ENCODE measurements around the gene SOAT2. TPM values are rescaled to one million over a fixed set of nuclear protein-coding genes. Genes with fewer than 3 reads are reported as not detected.
A peak's percentile ranks its signal among the peaks of the same experiment; 100 is the strongest.
"Not testable (repeated sequence)": the region's sequence is repeated elsewhere in the genome, so short reads cannot be mapped to it uniquely, and the experiment has no call there.

The SOAT2 gene
- total and polyA plus RNA-seq, 11 donors: 0.20 to 0.27 TPM; not detected in 9

- intact Hi-C loops (cut with DNase I): no loop called here
- Histone ChIP-seq H3K36me3 (peaks cover 0 to 26% (median 10%) of the 10 kb centered on the region in 9 donors), H3K9me3 (no peaks in the 10 kb centered on the region), H3K27ac (no peak overlapping the region), H3K27me3 (no peaks in the 10 kb centered on the region), H3K4me3 (no peak overlapping the region), H3K4me1 (peaks cover 0 to 29% (median 9%) of the 10 kb centered on the region in 12 donors)
- no peak for TF ChIP-seq CTCF (IDR thresholded peaks at IDR 0.05)
- no peak for TF ChIP-seq POLR2A (IDR thresholded peaks at IDR 0.05)
- 93 to 97% (median 94%) methylated on average over 8 of the region's 8 CpGs for WGBS, 4 donors
- DNase-seq (no peak), ATAC-seq (no peak)
Measured at GRCh38 chr12:53105256-53105655, 2.0 kb downstream of the SOAT2 start.

- WGBS, 4 donors: 78 to 94% (median 88%) methylated on average over 6 to 7 of the region's 7 CpGs
- Histone ChIP-seq H3K27ac (no peak overlapping the region), H3K4me3 (no peak overlapping the region), H3K9me3 (no peaks in the 10 kb centered on the region), H3K36me3 (peaks cover 0 to 22% (median 7%) of the 10 kb centered on the region in 9 donors), H3K27me3 (no peaks in the 10 kb centered on the region), H3K4me1 (peaks cover 0 to 29% (median 9%) of the 10 kb centered on the region in 12 donors)
- ATAC-seq (peak in 1 of 4 donors; percentile 23), DNase-seq (no peak)
- TF ChIP-seq POLR2A (IDR thresholded peaks at IDR 0.05) (no peak), CTCF (IDR thresholded peaks at IDR 0.05) (no peak)
- intact Hi-C loops (cut with DNase I): no loop called here
Measured at GRCh38 chr12:53105712-53106439, 2.6 kb downstream of the SOAT2 start.

- H3K9me3 ChIP-seq: no peaks in the 10 kb centered on the region
- peaks cover 0 to 9% (median 0%) of the 10 kb centered on the region in 9 donors for H3K36me3 ChIP-seq
- intact Hi-C loops (cut with DNase I): no loop called here
- ATAC-seq: no peak
- TF ChIP-seq POLR2A (IDR thresholded peaks at IDR 0.05) (no peak), CTCF (IDR thresholded peaks at IDR 0.05) (no peak)
- WGBS, 4 donors: 57 to 69% (median 62%) methylated on average over 7 of the region's 7 CpGs
- H3K27me3 ChIP-seq: no peaks in the 10 kb centered on the region
- peaks cover 0 to 25% (median 9%) of the 10 kb centered on the region in 12 donors for H3K4me1 ChIP-seq
- no peak for DNase-seq
- H3K27ac ChIP-seq: no peak overlapping the region
- H3K4me3 ChIP-seq: no peak overlapping the region
Measured at GRCh38 chr12:53107122-53107521, 3.8 kb downstream of the SOAT2 start.

GRCh38 chr12:53112431-53112830 is 9.1 kb downstream of the SOAT2 start:
- H3K27me3 ChIP-seq; H3K9me3 ChIP-seq; H3K27ac ChIP-seq; H3K4me3 ChIP-seq; H3K36me3 ChIP-seq; intact Hi-C loops (cut with DNase I); ATAC-seq; DNase-seq: not testable (repeated sequence)
- H3K4me1 ChIP-seq: peaks cover 0 to 20% (median 9%) of the 10 kb centered on the region in 12 donors
- 88 to 94% (median 91%) methylated on average over 7 of the region's 7 CpGs for WGBS, 4 donors
